GM18861 (cell line): Measurements from ENCODE around the gene CANT1.
"Not testable (repeated sequence)": the region's sequence is repeated elsewhere in the genome, so short reads cannot be mapped to it uniquely, and the experiment has no call there.

Source experiments
- ATAC-seq: cut with Tn5 transposase; IDR thresholded peaks from one replicate; pipeline ENCODE4 v1.9.1; 2021; ENCODE audit not compliant: unreplicated experiment

CANT1 gene

GRCh38 chr17:79028496-79029326, 19.1 kb upstream of the CANT1 start:
- ATAC-seq: no peak

- ATAC-seq: no peak
Observed at GRCh38 chr17:79027925-79028491, 18.4 kb upstream of the CANT1 start.

- no peak for ATAC-seq
Observed at GRCh38 chr17:79027274-79027924, 17.8 kb upstream of the CANT1 start.

GRCh38 chr17:79026376-79027273, 17.1 kb upstream of the CANT1 start:
- ATAC-seq: no peak

GRCh38 chr17:79024901-79025737, 15.6 kb upstream of the CANT1 start:
- ATAC-seq: no peak

GRCh38 chr17:79023886-79024771, 14.6 kb upstream of the CANT1 start, which contains the start of gene C1QTNF1:
TSS of gene C1QTNF1 (plus strand) at chr17:79024169. CDS start at chr17:79043969, 19,800 bp downstream.
- no peak for ATAC-seq

GRCh38 chr17:79023180-79023705, 13.7 kb upstream of the CANT1 start:
- no peak for ATAC-seq

- ATAC-seq: no peak
Observed at GRCh38 chr17:79022507-79022991, 13.0 kb upstream of the CANT1 start.

GRCh38 chr17:79021929-79022328, 12.4 kb upstream of the CANT1 start:
- not testable (repeated sequence) for ATAC-seq

- no peak for ATAC-seq
Observed at GRCh38 chr17:79020631-79021301, 11.2 kb upstream of the CANT1 start.

- no peak for ATAC-seq
Observed at GRCh38 chr17:79019632-79020584, 10.3 kb upstream of the CANT1 start.

GRCh38 chr17:79019261-79019631, 9.7 kb upstream of the CANT1 start:
- ATAC-seq: no peak

- ATAC-seq: no peak
Observed at GRCh38 chr17:79018370-79018695, 8.8 kb upstream of the CANT1 start.

GRCh38 chr17:79017546-79018369, 8.2 kb upstream of the CANT1 start:
- ATAC-seq: no peak

- ATAC-seq: no peak
Observed at GRCh38 chr17:79014158-79014758, 4.7 kb upstream of the CANT1 start.

- no peak for ATAC-seq
Observed at GRCh38 chr17:79012563-79013134, 3.1 kb upstream of the CANT1 start.
